ENCODE data around the gene SMC3. TPM values are rescaled to one million over a fixed set of nuclear protein-coding genes. Genes with fewer than 3 reads are reported as not detected.

The SMC3 gene
- total RNA-seq, 1 experiment from 2014 or later: 43.2 TPM

GRCh38 chr10:110650265-110650668 is 82.8 kb downstream of the SMC3 start:
- peaks cover 5% of the 10 kb centered on the region for H3K4me1 Mint-ChIP-seq (ENCODE audit: insufficient read depth, unreplicated experiment)
- no peak overlapping the region for H3K27ac Mint-ChIP-seq (ENCODE audit: low read depth, unreplicated experiment)
- CTCF ChIA-PET: interaction anchor here (0.7 to 1.1 kb wide), 3 partner anchors 16 to 272 kb away, joined by 3 to 4 read pairs (median 3); no protein-coding TSS in a partner anchor
- no peak for DNase-seq (ENCODE audit: unreplicated experiment)
- POLR2A ChIA-PET: interaction anchor here (0.6 kb wide), 1 partner anchor 10 kb away, joined by 4 read pairs; no protein-coding TSS in a partner anchor
- no TSS peak for BruUV-seq (replicated peaks)
- H3K9me3 Mint-ChIP-seq (ENCODE audit: unreplicated experiment): no peaks in the 10 kb centered on the region
- H3K4me3 Mint-ChIP-seq (ENCODE audit: unreplicated experiment): no peak overlapping the region
- TF ChIP-seq CTCF (IDR thresholded peaks at IDR 0.05; ENCODE audit: unreplicated experiment): no peak
- intact Hi-C loops (cut with micrococcal nuclease): no loop called here
- H3K36me3 Mint-ChIP-seq (ENCODE audit: insufficient read depth, unreplicated experiment): no peaks in the 10 kb centered on the region
- H3K27me3 Mint-ChIP-seq (ENCODE audit: insufficient read depth, unreplicated experiment): peaks cover 42% of the 10 kb centered on the region

DNA sequence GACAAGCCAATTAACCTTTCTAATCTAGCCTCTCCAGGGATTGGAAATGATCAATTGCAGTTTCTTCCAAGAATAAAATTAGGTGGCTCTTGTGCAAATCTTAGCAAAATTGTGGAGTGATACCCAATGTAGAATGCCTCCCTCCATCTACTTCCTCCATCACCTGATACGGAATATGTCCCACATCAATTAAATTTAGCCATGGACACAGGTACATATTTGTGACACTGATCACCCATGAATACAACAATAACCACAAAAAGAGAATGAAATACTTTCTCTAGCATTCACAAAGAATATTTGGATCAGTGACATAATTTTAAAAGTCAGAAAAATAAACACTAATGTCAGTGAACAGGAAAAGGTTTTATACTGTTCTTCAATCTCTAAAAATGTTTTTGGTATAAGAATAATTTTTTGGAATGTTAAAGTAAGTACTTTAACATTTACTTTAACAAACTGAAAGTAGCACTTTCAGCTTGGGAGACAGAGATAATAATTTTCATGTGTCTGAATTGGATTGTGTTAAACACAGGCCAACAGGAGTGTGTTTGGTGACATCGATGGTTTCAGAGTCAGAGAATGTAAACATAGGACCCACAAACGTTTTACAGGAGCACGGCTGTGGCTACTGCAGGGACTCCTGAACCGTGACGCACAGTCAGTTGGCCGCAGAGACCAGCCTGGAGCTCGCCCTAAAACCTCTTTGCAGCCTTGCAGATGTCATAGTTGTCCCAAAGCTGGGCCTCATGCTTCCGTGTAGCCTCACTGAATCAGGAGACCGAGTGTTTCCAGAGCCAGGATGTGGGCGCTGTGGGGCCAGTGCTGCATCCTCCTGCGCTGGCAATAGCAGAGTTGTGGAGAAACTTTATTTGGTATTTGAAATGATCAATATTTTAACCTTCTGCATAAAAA is 83.8 kb downstream of the SMC3 start:
- Mint-ChIP-seq H3K9me3 (ENCODE audit: unreplicated experiment) (no peaks in the 10 kb centered on the region), H3K4me3 (ENCODE audit: unreplicated experiment) (no peak overlapping the region), H3K4me1 (ENCODE audit: insufficient read depth, unreplicated experiment) (peaks cover 5% of the 10 kb centered on the region), H3K27ac (ENCODE audit: low read depth, unreplicated experiment) (no peak overlapping the region), H3K27me3 (ENCODE audit: insufficient read depth, unreplicated experiment) (peaks cover 42% of the 10 kb centered on the region), H3K36me3 (ENCODE audit: insufficient read depth, unreplicated experiment) (no peaks in the 10 kb centered on the region)
- intact Hi-C loops (cut with micrococcal nuclease): no loop called here
- no TSS peak for BruUV-seq (replicated peaks)
- ChIA-PET CTCF (interaction anchor here (0.6 to 1.8 kb wide), 2 partner anchors 20 to 21 kb away, joined by 3 to 4 read pairs; no protein-coding TSS in a partner anchor), POLR2A (no interaction called here)
- DNase-seq (ENCODE audit: unreplicated experiment): no peak
- no peak for TF ChIP-seq CTCF (IDR thresholded peaks at IDR 0.05; ENCODE audit: unreplicated experiment)

- Mint-ChIP-seq H3K4me3 (ENCODE audit: unreplicated experiment) (no peak overlapping the region), H3K27me3 (ENCODE audit: insufficient read depth, unreplicated experiment) (peaks cover 42% of the 10 kb centered on the region), H3K9me3 (ENCODE audit: unreplicated experiment) (no peaks in the 10 kb centered on the region), H3K36me3 (ENCODE audit: insufficient read depth, unreplicated experiment) (no peaks in the 10 kb centered on the region), H3K4me1 (ENCODE audit: insufficient read depth, unreplicated experiment) (peaks cover 5% of the 10 kb centered on the region), H3K27ac (ENCODE audit: low read depth, unreplicated experiment) (no peak overlapping the region)
- POLR2A ChIA-PET: interaction anchor here (0.7 to 1.2 kb wide), 2 partner anchors 20 to 49 kb away, joined by 5 read pairs; no protein-coding TSS in a partner anchor
- intact Hi-C loops (cut with micrococcal nuclease): no loop called here
- TF ChIP-seq CTCF (IDR thresholded peaks at IDR 0.05; ENCODE audit: unreplicated experiment): no peak
- no TSS peak for BruUV-seq (replicated peaks)
- CTCF ChIA-PET: interaction anchor here (0.6 to 1.8 kb wide), 3 partner anchors 20 to 1790 kb away, joined by 3 to 4 read pairs (median 4); no protein-coding TSS in a partner anchor
- DNase-seq (ENCODE audit: unreplicated experiment): no peak
These were observed 85.1 kb downstream of the SMC3 start for GRCh38 chr10:110652475-110653118.

Other genes starting within 250 kb of the SMC3 start
- gene DUSP5, start 69.8 kb upstream of the SMC3 start, total RNA-seq (2022): 61.0 and 106 TPM in 2 replicates
- not detected in 2 replicates for gene RBM20, start 76.6 kb downstream of the SMC3 start, total RNA-seq (2022)

All from MCF 10A (cell line).